ENCODE results near the gene NAT10. TPM values are rescaled to one million over a fixed set of nuclear protein-coding genes. Genes with fewer than 3 reads are reported as not detected.
"Not testable (repeated sequence)": the region's sequence is repeated elsewhere in the genome, so short reads cannot be mapped to it uniquely, and the experiment has no call there.

The NAT10 gene
- total RNA-seq, 2 experiments from 2014 or later, result 63.8 to 93.9 TPM

DNA sequence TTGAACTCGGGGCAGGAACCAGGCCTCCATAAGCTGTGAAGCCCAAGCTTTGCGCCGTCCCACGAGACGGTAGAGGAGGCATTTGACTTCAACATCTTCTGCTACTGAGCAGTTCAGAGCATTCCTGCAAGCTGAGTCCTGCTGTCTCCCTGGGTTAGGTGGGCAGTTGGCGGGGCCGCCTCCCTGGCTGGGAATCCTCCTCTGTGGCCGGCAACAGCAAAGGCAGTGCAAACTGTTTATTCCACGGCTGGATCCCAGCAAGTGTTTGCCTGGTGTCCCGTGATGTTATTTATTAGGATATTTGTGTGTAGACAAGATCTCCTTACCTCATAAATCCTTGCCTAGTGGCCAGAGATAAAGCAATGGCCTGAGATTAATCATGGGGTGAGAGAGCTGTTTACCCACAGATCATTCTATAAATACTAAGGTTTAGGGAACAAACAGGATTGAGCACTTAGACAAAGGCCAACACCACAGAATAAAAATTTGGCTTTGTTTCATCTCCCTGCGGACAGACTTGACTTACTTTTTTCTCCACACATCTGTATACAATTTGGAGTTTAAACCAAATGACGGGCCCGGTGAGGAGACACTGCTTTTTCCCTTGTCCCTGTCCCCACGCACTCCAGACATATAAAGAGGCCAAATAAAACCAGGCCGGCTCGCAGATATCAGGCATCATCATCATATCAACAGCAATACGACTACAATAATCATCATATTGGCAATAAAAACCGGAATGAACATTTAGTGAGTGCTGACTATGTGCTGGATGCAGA is 63.4 kb downstream of the NAT10 start:
- H3K27ac Mint-ChIP-seq, result no peak overlapping the region
- DNase-seq (no peak), ATAC-seq (no peak)
- peaks cover 2% of the 10 kb centered on the region for H3K27me3 Mint-ChIP-seq
- no peaks in the 10 kb centered on the region for H3K9me3 Mint-ChIP-seq (ENCODE audit: low read depth)
- H3K4me3 Mint-ChIP-seq, result no peak overlapping the region
- H3K4me1 Mint-ChIP-seq, result peaks cover 3% of the 10 kb centered on the region
- H3K36me3 Mint-ChIP-seq, result no peaks in the 10 kb centered on the region
- CTCF ChIA-PET, result interaction anchor here (0.9 to 12.2 kb wide), 3 partner anchors 13 to 324 kb away, joined by 3 to 153 read pairs (median 3); partner anchors contain the start of gene ABTB2

DNA sequence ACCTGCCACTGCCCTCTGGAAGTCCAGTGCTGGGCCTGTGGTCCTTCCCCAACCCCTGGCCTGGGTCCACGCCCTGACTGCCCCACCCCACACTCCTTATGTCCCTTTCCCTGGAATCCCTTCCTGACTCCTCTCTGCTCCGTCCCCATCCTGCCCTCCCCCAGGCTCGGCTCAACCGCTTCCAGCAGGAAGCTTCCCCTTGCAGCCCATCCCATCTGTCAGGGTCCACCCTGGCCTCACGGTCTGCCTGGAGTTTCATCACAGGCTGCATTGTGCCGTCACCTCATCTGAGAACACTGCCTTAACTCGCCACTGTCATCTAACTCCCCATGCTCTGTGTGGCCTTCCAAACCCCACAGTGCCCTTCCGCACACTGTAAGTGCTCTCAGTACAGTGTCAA is 64.3 kb downstream of the NAT10 start:
- H3K4me3 Mint-ChIP-seq, result no peak overlapping the region
- H3K27ac Mint-ChIP-seq, result no peak overlapping the region
- ATAC-seq, result no peak
- H3K9me3 Mint-ChIP-seq (ENCODE audit: low read depth), result no peaks in the 10 kb centered on the region
- peaks cover 2% of the 10 kb centered on the region for H3K27me3 Mint-ChIP-seq
- no peak for DNase-seq
- peaks cover 5% of the 10 kb centered on the region for H3K4me1 Mint-ChIP-seq
- no peaks in the 10 kb centered on the region for H3K36me3 Mint-ChIP-seq
- CTCF ChIA-PET, result interaction anchor here (1.2 to 12.2 kb wide), 4 partner anchors 29 to 323 kb away, joined by 3 to 153 read pairs (median 3); partner anchors contain the start of gene ABTB2

DNA sequence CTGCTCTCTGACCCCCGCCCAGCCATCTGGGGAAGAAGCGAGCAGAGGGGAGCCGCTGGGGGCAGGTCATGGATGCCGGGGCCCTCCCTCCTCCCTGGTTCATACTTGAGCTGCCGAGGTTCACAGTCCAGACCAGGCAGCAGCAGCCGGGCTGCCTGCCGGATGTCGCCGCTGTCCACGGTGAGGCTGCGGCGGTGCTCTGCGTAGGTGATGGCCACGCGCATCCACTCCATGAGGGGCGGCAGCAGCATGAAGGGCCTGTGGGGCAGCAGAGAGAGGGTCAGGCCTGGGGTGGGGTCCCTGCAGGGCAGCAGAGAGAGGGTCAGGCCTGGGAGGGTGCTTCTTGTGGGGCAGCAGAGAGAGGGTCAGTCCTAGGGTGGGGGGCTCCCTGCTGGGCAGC is 67.6 kb downstream of the NAT10 start:
- Mint-ChIP-seq H3K9me3 (ENCODE audit: low read depth) (no peaks in the 10 kb centered on the region), H3K36me3 (no peaks in the 10 kb centered on the region), H3K27ac (no peak overlapping the region), H3K4me3 (no peak overlapping the region), H3K4me1 (peaks cover 21% of the 10 kb centered on the region), H3K27me3 (peaks cover 5% of the 10 kb centered on the region)
- ATAC-seq, result no peak
- CTCF ChIA-PET, result interaction anchor here (0.6 to 12.2 kb wide), 9 partner anchors 8 to 726 kb away, joined by 3 to 153 read pairs (median 9); partner anchors contain the start of gene ABTB2
- no peak for DNase-seq

DNA sequence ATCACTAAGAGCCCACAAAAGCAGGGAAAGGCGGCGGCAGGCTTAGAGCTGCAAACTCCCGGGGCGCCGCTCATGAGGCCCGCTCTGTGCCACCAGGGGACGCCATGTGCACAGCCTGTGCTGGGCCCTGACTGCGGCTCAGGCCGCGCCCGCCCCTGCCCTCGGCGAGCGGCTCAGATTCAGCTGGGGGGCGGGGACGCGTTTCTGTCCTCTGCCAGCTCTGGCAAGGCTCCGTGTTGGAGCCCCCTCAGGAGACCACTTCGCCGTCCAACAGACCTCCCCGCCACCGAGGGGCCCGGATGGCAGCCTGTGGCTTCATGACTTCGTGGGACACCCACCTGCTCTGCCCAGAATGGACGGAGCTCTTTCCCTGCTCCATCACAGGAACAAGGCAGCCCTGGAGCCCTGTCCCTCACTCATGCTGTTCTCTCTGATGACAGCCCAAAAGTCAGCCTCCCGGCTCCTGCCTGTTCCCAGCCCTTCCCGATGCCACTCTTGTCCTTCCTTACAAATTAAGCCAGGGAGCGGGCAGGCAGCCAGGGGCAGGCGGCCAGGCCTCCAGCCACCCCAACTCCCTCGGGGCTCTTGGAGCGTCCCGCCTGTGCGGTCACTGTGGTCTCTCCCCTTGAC is 69.1 kb downstream of the NAT10 start:
- peak overlapping the region; percentile 49 for H3K4me3 Mint-ChIP-seq
- peaks cover 5% of the 10 kb centered on the region for H3K27me3 Mint-ChIP-seq
- ATAC-seq (peak; percentile 100), DNase-seq (peak; percentile 86)
- CTCF ChIA-PET, result interaction anchor here (0.6 to 12.2 kb wide), 65 partner anchors 10 to 368 kb away, joined by 3 to 153 read pairs (median 6); partner anchors contain the start of genes ABTB2, CAPRIN1, CAT and NAT10
- H3K4me1 Mint-ChIP-seq, result peaks cover 24% of the 10 kb centered on the region
- H3K36me3 Mint-ChIP-seq, result no peaks in the 10 kb centered on the region
- no peak overlapping the region for H3K27ac Mint-ChIP-seq
- no peaks in the 10 kb centered on the region for H3K9me3 Mint-ChIP-seq (ENCODE audit: low read depth)

DNA sequence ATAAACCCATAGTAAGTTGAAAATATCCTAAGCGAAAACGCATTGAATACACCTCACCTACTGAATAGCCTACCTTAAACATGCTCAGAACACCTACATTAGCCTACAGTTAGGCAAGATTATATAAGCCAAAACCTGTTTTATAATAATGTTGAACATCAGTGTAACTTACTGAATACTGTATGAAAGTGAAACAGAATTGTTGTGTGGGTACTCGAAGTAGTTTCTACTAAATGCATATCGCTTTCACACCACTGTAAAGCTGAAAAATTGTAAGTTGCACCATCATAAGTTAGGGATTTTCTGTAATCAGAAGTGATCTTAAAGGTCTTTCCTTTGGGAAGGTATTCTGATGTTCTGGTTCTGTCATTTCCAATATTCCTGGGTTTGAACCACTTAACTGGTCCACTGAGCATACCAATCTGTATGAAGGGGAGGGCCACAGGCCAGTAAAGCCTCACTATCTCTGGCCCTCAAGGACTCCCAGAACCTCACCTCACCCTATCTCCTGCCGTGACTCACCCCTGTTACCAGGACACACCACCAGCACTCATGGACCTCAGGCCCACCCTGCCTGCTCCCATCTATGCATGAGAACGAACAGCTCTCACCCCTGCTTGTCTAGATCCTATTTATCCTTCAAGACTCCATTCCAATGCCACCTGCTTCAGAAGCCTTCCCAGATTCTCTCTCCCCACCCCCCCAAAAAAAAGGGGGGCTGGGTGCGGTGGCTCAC is 70.0 kb downstream of the NAT10 start:
- no peak for ATAC-seq
- Mint-ChIP-seq H3K27me3 (peaks cover 5% of the 10 kb centered on the region), H3K4me3 (no peak overlapping the region), H3K36me3 (no peaks in the 10 kb centered on the region), H3K27ac (peak overlapping the region; percentile 4), H3K4me1 (peaks cover 31% of the 10 kb centered on the region), H3K9me3 (ENCODE audit: low read depth) (no peaks in the 10 kb centered on the region)
- CTCF ChIA-PET, result interaction anchor here (1.1 to 12.2 kb wide), 25 partner anchors 10 to 263 kb away, joined by 3 to 153 read pairs (median 9); partner anchors contain the start of genes ABTB2 and CAT
- no peak for DNase-seq

DNA sequence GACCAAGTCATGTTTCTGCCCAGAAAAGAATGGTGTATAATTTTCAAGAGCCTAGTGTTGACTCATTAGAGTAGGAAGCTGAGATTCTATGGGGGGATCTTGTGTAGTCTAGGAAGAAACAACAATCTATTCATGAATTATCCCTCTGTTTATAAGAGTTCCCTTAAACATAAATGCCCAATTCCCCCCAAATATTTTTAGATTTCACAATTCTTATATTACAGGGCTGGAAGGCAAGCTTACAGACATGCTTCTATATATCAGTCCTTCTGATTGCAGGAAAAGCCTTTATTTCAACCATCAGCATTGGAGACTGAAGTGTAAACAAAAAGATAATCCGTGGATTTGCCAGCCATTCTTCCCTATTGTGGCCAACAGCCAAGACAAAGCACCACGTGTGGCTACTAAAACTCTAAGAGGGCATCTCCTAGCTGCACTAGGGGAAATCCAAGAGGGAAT is 71.4 kb downstream of the NAT10 start:
- H3K27ac Mint-ChIP-seq, result no peak overlapping the region
- no peak overlapping the region for H3K4me3 Mint-ChIP-seq
- CTCF ChIA-PET, result interaction anchor here (0.8 to 12.2 kb wide), 4 partner anchors 34 to 189 kb away, joined by 3 to 153 read pairs (median 4); partner anchors contain the start of gene ABTB2
- H3K36me3 Mint-ChIP-seq, result no peaks in the 10 kb centered on the region
- DNase-seq (no peak), ATAC-seq (no peak)
- H3K9me3 Mint-ChIP-seq (ENCODE audit: low read depth), result no peaks in the 10 kb centered on the region
- H3K4me1 Mint-ChIP-seq, result peaks cover 45% of the 10 kb centered on the region
- H3K27me3 Mint-ChIP-seq, result peaks cover 5% of the 10 kb centered on the region

DNA sequence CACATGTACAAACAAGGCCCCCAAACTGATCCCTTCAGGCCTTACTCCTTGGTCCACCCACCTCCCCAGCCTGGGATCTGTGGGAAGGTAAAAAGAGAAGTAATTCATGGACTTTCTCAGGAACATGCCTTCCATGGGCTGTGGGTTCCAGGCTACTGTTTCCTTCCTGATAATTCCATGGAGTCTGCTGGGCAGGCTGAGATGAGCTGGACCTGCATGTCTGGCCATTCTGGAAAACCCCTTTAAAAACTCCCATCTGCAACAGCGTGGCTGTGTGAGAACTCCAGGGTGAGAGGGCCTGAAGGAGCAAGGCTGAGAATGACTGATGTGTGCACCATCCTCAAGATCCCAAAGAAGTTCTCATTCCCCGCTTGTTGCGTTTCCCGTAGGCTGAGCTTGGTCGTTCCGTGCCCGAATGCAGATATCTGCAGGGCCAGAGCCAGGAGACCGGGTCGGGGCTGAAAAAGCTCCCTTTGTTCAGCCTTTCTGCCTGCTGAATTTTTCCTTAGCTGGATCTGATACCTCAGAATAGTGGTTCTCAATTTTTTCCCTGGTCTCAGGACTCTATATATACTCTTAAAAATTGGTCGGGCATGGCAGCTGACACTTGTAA is 72.9 kb downstream of the NAT10 start:
- no peak for ATAC-seq
- Mint-ChIP-seq H3K27me3 (peaks cover 5% of the 10 kb centered on the region), H3K27ac (no peak overlapping the region), H3K36me3 (no peaks in the 10 kb centered on the region), H3K4me1 (peaks cover 48% of the 10 kb centered on the region), H3K9me3 (ENCODE audit: low read depth) (no peaks in the 10 kb centered on the region), H3K4me3 (no peak overlapping the region)
- CTCF ChIA-PET, result interaction anchor here (1.5 to 12.2 kb wide), 2 partner anchors 178 to 185 kb away, joined by 3 to 153 read pairs; partner anchors contain the start of gene ABTB2
- no peak for DNase-seq

DNA sequence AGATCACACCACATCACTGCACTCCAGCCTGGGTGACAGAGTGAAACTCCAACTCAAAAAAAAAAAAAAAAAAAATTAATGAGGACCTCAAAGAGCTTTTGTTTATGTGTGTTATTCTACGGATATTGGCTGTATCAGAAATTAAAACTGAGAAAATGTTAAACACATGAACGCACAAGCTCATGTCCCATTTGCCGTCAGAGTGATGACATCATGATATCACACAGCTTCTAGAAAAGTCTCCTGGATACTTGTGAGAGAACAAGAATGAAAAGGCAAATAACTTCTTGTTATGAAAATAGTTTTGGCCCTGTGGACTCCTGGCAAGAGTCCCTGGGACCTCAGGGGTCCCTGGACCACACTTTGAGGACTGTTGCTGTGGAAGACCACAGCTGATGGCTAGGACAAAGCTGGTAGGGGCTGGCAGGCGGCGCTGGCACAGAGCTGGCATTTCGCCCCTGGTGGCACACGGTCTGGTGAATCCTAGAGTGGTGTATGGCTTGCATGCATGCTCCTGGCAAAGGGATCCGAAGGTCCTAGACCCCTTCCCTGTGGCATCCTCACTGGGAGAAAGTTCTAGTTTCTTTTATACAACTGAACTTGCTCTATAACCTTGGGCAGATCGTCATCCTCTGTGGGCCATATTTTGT is 73.7 kb downstream of the NAT10 start:
- CTCF ChIA-PET, result interaction anchor here (1.5 to 12.2 kb wide), 2 partner anchors 177 to 184 kb away, joined by 3 to 153 read pairs; partner anchors contain the start of gene ABTB2
- H3K4me1 Mint-ChIP-seq, result peaks cover 44% of the 10 kb centered on the region
- H3K27ac Mint-ChIP-seq, result no peak overlapping the region
- no peaks in the 10 kb centered on the region for H3K36me3 Mint-ChIP-seq
- ATAC-seq (no peak), DNase-seq (no peak)
- H3K4me3 Mint-ChIP-seq, result no peak overlapping the region
- no peaks in the 10 kb centered on the region for H3K9me3 Mint-ChIP-seq (ENCODE audit: low read depth)
- H3K27me3 Mint-ChIP-seq, result peaks cover 5% of the 10 kb centered on the region

DNA sequence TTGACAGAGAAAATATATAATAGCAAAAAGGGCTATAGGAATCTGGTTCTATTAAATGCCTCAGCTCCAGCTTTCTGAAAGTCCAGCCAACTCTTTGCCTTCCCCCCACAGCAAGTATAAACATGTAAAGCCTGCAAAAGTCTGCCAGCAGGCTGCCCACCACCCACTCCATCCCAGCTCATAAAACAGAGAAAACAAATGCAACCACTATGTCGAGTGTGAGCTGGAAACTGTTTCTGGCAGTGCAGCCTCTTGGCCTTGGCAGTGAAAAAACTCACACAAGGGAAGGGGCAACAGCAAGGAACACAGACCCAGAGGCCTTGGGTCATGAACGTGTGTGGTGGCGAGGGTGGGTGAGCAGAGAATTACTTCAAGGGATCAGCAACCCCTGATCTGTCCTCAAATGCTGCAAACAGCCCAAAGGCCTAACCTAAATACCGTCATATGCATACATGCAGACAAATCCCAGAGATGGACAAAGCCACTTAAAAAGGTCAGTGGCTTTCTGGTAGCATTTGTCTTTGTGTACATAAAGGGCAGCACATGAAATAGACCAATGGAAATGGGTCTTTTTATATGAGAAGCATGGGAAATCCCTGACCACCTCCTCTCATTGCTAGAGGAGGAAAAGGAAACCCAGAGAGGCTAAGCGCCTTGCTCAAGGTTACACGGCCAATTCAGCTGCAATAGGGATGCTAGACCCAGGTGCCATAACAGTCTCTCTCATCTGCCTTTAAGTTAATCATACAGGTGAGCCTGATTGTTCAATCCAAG is 74.8 kb downstream of the NAT10 start:
- no peak overlapping the region for H3K4me3 Mint-ChIP-seq
- DNase-seq (no peak), ATAC-seq (peak; percentile 69)
- no peaks in the 10 kb centered on the region for H3K36me3 Mint-ChIP-seq
- H3K27ac Mint-ChIP-seq, result peak overlapping the region; percentile 75
- peaks cover 38% of the 10 kb centered on the region for H3K4me1 Mint-ChIP-seq
- peaks cover 5% of the 10 kb centered on the region for H3K27me3 Mint-ChIP-seq
- CTCF ChIA-PET, result interaction anchor here (1.6 to 12.2 kb wide), 2 partner anchors 64 to 176 kb away, joined by 3 to 153 read pairs; partner anchors contain the start of gene ABTB2
- no peaks in the 10 kb centered on the region for H3K9me3 Mint-ChIP-seq (ENCODE audit: low read depth)

DNA sequence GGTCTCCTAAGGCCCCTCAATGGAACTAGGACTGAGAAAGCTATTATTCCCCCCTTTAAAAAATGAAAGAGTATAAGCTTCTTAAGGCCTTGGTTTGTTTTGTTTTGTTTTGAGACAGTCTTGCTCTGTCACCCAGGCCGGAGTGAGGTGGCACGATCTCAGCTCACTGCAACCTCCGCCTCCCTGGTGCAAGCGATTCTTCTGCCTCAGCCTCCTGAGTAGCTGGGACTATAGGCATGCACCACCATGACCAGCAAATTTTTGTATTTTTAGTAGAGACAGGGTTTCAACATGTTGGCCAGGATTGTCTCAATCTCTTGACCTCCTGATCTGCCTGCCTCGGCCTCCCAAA is 75.4 kb downstream of the NAT10 start:
- not testable (repeated sequence) for H3K36me3 Mint-ChIP-seq; H3K9me3 Mint-ChIP-seq (ENCODE audit: low read depth); H3K27me3 Mint-ChIP-seq; H3K4me3 Mint-ChIP-seq; DNase-seq
- H3K4me1 Mint-ChIP-seq, result peaks cover 32% of the 10 kb centered on the region
- CTCF ChIA-PET, result interaction anchor here (1.6 to 12.2 kb wide), 2 partner anchors 64 to 175 kb away, joined by 3 to 153 read pairs; partner anchors contain the start of gene ABTB2
- ATAC-seq, result peak; percentile 46
- H3K27ac Mint-ChIP-seq, result peak overlapping the region; percentile 75

DNA sequence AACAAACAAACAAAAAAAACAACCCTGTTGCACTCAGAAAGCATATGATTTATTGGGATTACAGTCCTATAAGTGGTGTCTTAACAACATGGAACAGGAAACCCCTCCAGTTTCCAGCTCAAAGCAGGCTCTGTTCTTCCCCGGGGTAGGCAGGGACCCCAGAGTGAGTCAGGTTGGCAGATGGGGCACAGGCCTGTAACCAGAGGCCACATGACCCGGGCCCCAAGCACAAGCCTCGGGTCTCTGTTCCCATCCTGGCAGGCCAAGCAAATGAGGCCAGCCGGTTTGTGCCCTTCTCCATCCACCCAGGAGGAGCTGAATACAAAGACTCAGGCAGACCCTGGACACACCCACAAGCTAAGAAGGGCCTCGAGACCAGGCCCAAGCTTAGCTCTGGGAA is 75.8 kb downstream of the NAT10 start:
- CTCF ChIA-PET, result interaction anchor here (0.6 to 12.2 kb wide), 5 partner anchors 12 to 186 kb away, joined by 3 to 153 read pairs (median 3); partner anchors contain the start of gene ABTB2
- DNase-seq (no peak), ATAC-seq (no peak)
- Mint-ChIP-seq H3K36me3 (no peaks in the 10 kb centered on the region), H3K27ac (peak overlapping the region; percentile 75), H3K4me1 (peaks cover 31% of the 10 kb centered on the region), H3K27me3 (peaks cover 5% of the 10 kb centered on the region), H3K9me3 (ENCODE audit: low read depth) (no peaks in the 10 kb centered on the region), H3K4me3 (no peak overlapping the region)

Data from activated CD8-positive, alpha-beta memory T cell treated with anti-CD3 and anti-CD28 coated beads, Interleukin-2, amount 10 ng/mL, durations not matched to agents 7 days and 5 days (primary cell).